ENCODE data around the gene ZSWIM5.
"Not testable (repeated sequence)": the region's sequence is repeated elsewhere in the genome, so short reads cannot be mapped to it uniquely, and the experiment has no call there.

GRCh38 chr1:45101528-45101927, 104.9 kb downstream of the ZSWIM5 start:
- not testable (repeated sequence) for TF ChIP-seq CTCF (IDR thresholded peaks at IDR 0.05 in 4 of 5, conservative IDR thresholded peaks at IDR 0.05 in 1 of 5); POLR2A (IDR thresholded peaks at IDR 0.05)

Measured in gastrocnemius medialis (tissue), 4 donors.